ENCODE data around the gene KRTAP20-3.

The KRTAP20-3 gene

DNA sequence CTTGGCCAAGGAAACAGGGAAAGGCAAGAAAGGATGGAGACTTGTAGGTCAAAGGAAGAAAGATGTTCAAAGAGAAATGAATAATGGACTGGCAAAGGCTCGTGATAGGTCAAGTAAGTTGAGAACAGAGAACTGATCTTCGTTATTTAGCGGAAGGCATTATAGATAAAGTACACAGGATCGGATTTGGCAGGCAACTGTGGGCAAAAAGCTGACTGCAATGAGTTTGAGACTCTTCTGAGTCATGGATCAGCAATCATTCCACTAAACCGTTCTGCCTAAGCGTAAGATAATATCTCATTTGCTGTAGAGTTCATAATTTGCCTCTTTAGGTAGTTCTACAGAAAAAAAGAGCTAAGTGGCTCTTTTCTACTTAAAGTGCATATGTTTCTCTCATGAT, 41.8 kb downstream of the KRTAP20-3 start:
- DNase-seq (ENCODE audit: low read depth in 2 of 2): no peak

DNA sequence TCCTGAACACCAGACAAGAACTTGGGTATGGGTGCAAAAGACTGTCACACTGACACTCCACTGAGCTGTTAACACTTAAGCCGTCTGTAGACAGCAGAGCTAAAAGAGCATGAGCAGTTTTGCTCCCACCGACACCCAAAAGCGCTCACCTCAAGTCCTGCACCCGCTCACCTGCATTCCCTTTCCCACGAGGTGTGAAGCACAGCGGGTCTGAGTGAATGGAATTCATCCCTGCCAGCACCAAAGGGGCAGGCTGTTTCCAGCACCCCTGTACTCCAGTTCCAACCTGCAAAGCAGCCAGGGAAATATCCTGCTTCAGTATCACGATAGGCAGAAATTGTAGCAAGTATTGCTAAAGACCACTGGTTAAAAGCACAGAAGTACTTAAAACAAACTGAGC, 47.2 kb downstream of the KRTAP20-3 start:
- DNase-seq (ENCODE audit: low read depth in 2 of 2): no peak

Data from stimulated activated CD8-positive, alpha-beta memory T cell treated with anti-CD3 and anti-CD28 coated beads, Interleukin-2, amount 100 ng/mL, for 48 hours (primary cell).